Measurements from ENCODE around the gene CHMP1A.
A peak's percentile ranks its signal among the peaks of the same experiment; 100 is the strongest.

CHMP1A gene

DNA sequence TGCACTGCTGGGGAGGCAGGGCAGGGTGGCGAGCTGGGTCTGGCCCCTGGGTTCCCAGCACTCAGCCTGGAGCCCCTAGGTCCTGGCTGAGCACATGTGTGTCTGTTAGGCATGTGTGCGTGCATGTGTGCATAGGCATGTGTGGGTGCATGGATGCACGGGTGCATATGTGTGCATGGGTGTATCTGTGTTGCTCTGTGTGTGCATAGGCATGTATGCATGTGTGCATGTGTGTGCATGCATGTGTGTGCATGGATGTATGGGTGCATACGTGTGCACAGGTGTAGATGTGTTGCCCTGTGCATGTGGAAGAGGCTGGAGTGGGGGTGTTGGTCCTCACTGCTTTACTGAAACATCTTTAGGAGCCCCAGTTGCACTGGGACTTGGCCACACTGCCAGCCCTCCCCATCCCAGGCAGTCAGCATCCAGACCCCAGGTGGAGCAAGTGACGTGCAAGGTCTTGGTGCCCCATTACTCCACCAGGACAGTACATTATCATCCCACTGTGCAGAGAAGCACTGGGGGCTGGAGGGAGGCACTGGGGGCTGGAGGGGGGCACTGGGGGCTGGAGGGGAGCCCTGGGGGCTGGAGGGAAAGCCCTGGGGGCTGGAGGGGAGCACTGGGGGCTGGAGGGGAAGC, 54.4 kb downstream of the CHMP1A start:
- no peak for DNase-seq

DNA sequence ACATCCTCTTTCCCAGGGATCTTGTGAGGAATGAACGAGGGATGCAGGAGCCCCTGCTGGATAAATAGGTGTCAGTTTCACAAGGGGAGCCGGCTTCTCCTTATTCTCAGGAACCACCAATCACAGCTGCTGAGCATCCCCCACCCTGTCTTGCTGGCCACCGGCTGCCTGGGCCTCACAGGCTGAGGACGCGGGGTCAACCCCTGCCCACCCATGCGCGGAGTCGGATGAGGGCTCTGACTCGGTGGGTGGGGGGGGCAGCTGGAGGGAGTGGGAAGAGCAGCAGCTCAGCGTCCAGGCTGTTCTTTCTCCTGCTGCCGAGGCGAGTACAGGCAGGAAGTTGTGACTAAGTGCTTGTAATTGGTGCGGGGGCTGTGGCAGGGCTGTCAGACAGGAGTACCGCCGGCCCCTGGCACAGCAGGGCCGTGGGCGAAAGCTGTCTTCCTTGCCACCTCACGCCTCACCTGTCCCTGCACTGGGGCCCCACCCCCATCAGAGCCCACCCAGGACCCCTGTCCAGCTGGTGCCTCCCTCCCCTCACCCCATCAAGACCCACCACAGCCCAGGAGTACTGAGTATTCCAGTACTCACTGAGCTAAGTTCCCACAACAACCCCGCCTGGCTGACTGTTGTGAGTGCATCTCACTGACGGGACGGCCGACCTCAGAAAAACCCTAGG, 55.1 kb downstream of the CHMP1A start:
- peak; percentile 46 for DNase-seq

DNA sequence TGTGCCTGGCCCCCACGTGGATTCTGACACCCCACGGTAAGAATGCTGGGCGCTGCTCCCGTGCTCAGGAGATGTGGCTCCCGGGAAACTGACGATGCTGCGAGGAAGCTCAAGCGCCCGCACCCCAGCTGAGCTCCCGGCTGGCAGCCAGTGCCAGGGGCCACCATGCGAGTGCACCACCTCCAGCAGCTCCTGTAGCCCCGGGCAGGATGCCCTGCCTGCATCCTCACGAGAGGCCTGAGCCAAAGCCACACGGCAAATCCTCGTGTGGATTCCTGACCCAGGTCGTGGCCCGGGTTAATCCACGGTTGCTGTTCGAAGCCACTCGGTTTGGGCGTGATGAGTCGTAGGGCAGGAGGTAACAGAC, 55.6 kb downstream of the CHMP1A start:
- no peak for DNase-seq

DNA sequence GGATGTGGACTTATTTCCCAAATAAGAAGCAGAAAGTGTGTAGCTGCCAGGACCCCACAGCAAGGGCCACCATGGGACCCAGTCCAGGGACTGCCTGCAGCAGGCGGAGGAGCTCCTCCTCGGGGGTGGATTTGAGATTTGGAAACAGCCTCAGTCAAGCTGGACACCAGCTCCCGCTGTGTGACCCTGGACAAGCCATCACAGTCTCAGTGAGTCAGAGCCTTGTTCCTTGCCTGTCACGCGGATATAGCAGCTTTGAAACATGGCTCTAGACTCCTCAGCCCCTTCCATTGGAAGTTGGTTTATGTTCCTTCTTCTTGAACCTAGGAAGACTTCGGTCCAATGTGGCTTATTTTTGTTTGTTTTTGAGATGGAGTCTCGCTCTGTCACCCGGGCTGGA, 56.6 kb downstream of the CHMP1A start:
- no peak for DNase-seq

DNA sequence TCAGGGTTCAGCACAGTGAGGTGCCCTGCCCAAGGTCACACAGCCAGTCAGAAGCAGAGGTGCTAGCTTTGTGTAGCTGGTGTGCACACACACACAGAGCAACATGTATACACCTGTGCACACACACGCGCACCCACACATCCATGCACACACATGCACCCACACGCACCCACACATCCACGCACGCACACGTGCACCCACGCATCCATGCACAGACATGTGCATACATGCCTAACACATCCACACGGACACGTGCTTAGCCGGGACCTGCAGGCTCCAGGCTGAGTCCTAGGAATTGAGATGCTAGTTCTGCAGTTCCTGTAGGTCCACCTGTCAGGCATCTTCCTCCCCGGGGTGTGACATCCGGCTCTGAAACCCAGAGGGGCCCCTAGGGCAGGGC, 57.1 kb downstream of the CHMP1A start:
- no peak for DNase-seq

DNA sequence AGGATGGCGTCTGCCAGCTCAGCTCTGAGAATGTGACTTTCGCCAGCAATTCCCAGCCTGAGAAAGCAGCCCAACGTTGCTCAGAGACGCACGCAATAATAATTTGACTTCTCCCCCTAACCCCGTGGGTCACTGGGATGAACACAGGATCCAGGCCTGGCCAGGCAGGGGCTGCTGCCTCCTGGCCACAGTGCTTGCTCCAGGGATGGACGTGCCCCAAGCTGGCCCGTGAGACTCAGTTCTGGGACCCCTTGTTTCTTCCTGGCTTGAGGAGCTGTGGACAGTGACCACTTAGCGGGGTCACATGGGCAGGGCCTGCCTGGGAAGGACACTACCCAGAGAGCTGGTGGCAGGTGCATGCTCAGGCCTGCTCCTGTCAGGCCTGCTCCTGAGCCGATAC, 57.6 kb downstream of the CHMP1A start:
- no peak for DNase-seq

DNA sequence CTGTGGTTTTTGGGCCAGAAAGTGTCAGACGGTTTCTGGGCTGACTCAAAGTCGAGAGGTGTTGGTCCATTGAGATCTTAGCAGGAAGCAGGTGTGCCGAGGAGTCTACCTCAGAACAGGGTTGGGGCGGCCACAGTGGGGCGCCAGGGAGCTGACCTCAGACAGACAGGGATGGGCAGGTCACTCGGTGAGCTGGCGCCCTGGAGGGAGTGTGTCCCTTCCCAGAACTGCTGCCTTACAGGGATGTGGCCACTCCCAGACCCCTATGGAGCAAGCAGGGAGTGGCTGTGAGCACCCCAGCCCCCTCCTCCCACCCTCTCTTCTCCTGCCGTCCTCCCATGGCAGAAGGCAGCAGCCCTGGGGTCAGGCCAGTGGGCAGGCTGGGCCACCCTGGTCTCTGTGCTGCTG, 58.1 kb downstream of the CHMP1A start:
- DNase-seq, result peak; percentile 41

DNA sequence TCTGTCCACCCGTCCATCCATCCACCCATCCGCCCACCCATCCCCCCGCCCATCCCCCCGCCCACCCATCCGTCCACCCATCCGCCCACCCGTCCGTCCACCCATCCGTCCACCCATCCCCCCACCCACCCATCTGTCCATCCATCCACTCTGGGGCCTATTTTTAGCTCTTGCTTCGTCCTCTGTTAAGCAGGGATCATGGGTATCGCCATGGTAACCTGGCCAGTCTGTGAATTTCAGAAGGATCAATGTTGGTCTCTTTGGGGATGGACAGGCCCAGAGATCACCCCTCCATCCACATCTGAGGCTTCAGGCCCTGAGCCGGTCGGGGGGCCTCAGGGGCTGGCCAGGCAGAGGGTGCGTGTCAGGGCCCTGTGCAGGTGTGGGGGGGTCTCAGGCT, 59.3 kb downstream of the CHMP1A start:
- DNase-seq, result no peak

DNA sequence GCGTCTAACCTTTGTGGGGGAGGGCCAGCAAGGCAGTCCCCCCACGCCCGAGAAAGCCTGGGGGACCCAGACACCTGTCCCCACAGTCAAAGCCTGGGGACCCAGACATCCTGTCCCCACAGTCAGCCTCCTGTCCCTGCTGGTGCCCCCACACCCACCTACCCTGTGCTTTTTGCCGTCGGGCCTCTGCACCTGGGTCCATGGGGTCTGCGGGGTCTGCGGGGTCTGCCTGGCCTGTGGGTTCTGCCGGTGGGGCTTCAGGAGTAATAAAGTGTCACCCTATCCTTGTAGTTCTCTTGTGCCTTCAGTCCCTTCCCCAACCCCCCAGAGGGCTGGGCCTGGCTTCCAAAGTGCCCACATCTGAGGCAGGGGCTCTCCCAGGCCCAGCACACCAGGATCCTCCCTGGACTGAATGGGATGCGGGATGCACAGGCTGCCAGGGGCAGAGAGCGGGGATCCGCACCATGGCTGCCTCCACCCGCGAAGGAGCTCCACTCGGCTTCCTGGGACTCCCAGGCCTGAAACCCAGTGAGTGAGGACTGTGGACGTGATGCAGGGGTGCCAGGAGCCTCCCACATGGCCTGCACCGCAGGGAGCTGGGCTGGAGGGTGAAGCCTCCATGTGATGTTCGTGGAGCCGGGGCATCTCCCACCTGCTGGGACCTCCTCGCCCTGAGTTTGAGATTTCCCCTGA, 60.4 kb downstream of the CHMP1A start:
- DNase-seq, result no peak

DNA sequence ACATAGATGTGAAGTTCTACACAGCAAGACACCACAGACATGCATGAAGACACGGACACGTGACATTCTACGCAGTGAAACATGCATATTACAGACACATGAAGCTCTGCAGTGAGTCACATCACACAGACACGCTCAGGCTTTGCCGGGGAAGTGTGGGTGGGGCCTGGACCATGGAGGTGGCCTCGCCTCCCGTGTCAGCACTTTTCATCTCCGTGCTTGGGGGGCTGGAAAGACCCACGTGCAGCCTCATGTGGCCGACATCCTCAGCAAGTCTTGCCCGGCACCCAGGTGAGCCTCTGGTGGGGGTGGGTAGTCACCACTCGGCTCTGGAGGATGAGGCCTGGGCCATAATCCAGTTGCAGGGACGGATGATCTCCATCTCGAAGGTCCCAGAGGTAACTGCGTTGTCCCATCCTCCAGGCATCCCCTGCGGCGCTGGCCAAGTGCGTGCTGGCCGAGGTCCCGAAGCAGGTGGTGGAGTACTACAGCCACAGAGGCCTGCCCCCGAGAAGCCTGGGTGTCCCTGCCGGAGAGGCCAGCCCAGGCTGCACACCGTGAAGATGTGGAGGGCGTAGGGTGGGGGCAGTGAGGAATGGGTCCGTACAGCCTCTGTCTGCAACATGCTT, 61.3 kb downstream of the CHMP1A start:
- no peak for DNase-seq

DNA sequence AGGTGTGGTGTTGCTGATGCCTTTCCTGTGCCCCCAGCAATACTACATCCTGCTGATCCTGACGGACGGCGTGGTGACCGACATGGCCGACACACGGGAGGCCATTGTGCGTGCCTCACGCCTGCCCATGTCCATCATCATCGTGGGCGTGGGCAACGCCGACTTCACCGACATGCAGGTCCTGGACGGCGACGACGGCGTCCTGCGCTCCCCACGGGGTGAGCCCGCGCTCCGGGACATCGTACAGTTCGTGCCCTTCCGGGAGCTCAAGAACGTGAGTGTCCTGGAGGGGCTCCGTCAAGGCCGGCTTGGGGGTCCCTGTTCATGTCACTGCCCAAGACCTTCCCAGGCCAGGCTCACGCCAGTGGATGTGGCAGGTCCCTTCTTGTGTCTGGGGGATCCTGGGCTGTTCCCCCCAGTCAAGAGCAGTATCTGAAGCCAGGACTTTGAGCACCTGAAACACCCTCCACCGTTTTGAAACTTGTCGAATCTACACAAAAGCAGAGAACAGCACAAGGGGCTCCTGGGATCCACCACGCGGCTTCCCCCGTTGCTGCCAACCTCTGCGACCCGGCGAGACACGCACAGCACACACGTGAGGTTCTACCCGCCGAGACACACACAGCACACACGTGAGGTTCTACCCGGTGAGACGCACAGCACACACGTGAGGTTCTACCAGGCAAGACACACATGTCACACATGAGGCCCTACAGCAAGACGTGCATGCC, 62.0 kb downstream of the CHMP1A start:
- no peak for DNase-seq
